K562 (cell line): ENCODE results near the gene CDRT4. TPM values are rescaled to one million over a fixed set of nuclear protein-coding genes. Genes with fewer than 3 reads are reported as not detected.

Source experiments
- CHCHD3 ChIP-seq: fragments of 250-450 bp; sonication (Bioruptor Pico); IDR thresholded peaks from 2 replicates; pipeline ENCODE4 v2.1.2; 2022; ENCODE audit warnings: mild to moderate bottlenecking
- ILK ChIP-seq: fragments of 450-650 bp; IDR thresholded peaks from 2 replicates; pipeline ENCODE4 v1.6.1; 2016; ENCODE audit warnings: missing genetic modification characterization, low read depth, mild to moderate bottlenecking, missing compliant biosample characterization, moderate library complexity, borderline replicate concordance
- PATZ1 ChIP-seq: fragments of 250-450 bp; sonication (Bioruptor Pico); IDR thresholded peaks from 2 replicates; pipeline ENCODE4 v1.5.0; 2020; ENCODE audit warnings: mild to moderate bottlenecking, borderline replicate concordance
- SPI1 ChIP-seq: IDR thresholded peaks from 2 replicates; pipeline ENCODE4 v1.6.1; 2011; ENCODE audit warnings: low read depth, low read length, control low read depth, borderline replicate concordance
- VEZF1 ChIP-seq: fragments of 200-800 bp; sonication (Bioruptor generic); IDR thresholded peaks from 2 replicates; pipeline ENCODE4 v1.6.1; 2017; ENCODE audit warnings: missing genetic modification characterization, missing compliant biosample characterization
- ZBTB1 ChIP-seq: sonication (generic); formaldehyde crosslinking; IDR thresholded peaks from 2 replicates; pipeline ENCODE4 v1.8.1; 2023; ENCODE audit warnings: missing genetic modification reagents, low read depth, mild to moderate bottlenecking, borderline replicate concordance
- ZFP30 ChIP-seq: fragments of 250-450 bp; sonication (Bioruptor Pico); IDR thresholded peaks from 2 replicates; pipeline ENCODE4 v1.8.0; 2022; ENCODE audit warnings: moderate library complexity, mild to moderate bottlenecking, inconsistent platforms, borderline replicate concordance
- ZFP36 ChIP-seq: fragments of 150-350 bp; IDR thresholded peaks from 2 replicates; pipeline ENCODE4 v1.6.1; 2018; ENCODE audit warnings: low read length, low read depth; ENCODE audit not compliant: partially characterized antibody
- polyA plus RNA-seq, 8 experiments: library from polyadenylated mRNA; depleted of rRNA in 4 of 8; stranded (reverse) in 5 of 8; unstranded in 3 of 8; fragments of >200 nt; fragmentation: Nextera tagmentation in 2 of 8; fragmentation: Illumina TruSeq in 1 of 8; extraction: Ambion mirVana in 2 of 8; extraction: Trizol in 1 of 8; gene quantifications; 2 replicates each; pipeline versions ENCODE4 v1.2.1 to v1.2.3, GENCODE V29; 2011 to 2014; ENCODE audit warnings: inconsistent platforms in 1 of 8, missing spikeins in 1 of 8
- total RNA-seq, 7 experiments: library from RNA; depleted of rRNA in 6 of 7; stranded (reverse); fragments of >200 nt in 6 of 7; fragmentation: Illumina TruSeq in 2 of 7; extraction: Trizol in 2 of 7; gene quantifications; 2 replicates each; pipeline versions ENCODE4 v1.2.1 to v1.2.3, GENCODE V29; 2011 to 2021; ENCODE audit warnings: low replicate concordance in 1 of 7
- TF ChIP-seq, protein P1 (sequence below): conservative IDR thresholded peaks from 2 replicates; pipeline ENCODE4 v1.6.1; 2011; ENCODE audit warnings: low read depth, mild to moderate bottlenecking, low read length; ENCODE audit not compliant: control insufficient read depth
- TF ChIP-seq, protein P2 (sequence below): fragments of 200-800 bp; sonication (Bioruptor generic); IDR thresholded peaks from 2 replicates; pipeline ENCODE4 v1.6.1; 2017; ENCODE audit warnings: missing genetic modification characterization, missing compliant biosample characterization

CDRT4 gene
- total and polyA plus RNA-seq, 9 of the 15 experiments (the other 6 are each of a cell fraction or from before 2014, with no cell fraction given) = 1.7 to 6.4 (median 3.5) TPM

DNA sequence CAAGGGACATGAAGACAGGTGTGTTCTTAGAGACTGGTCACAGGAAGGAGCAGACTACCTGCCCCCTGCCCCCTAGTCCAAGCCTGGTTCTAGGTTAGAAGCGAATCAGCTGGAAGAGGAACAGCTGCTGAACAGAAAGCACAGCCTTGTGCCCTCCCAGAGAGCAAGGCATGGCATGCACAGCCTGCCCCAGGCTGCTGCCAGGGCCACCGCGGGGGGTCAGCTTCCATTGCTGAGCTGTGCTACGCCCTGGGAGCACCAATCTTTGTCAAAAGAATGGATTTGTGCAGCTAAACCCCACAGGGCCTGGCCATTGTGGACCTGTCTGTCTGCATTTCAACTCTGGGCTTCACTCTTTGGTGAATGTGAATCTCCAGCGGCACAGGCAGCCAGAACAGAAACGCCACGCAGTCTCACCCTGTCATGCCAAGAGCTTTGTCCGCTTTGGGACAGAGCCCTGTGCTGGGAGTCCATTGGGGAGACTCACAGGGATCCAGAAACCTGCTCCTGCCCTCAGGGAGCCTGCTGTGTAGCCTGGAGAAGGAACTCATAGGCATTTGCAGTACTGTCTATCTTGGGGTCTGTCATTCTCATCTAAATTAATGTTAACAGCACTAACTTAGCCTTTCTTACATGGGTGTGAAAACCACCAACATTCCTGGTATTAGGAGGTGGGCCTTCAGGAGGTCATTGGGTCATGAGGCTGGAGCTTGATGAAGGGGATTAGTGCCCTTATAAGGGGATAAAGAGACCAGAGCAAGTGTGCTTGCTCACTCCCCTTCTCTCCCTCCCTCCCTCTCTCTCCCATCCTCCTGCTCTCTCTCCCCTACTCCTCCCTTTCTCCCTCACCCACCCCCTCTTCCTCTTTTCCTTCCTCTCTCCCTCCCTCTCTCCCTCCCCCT is 25.6 kb upstream of the CDRT4 start (continued):
- TF ChIP-seq, protein P1, sequence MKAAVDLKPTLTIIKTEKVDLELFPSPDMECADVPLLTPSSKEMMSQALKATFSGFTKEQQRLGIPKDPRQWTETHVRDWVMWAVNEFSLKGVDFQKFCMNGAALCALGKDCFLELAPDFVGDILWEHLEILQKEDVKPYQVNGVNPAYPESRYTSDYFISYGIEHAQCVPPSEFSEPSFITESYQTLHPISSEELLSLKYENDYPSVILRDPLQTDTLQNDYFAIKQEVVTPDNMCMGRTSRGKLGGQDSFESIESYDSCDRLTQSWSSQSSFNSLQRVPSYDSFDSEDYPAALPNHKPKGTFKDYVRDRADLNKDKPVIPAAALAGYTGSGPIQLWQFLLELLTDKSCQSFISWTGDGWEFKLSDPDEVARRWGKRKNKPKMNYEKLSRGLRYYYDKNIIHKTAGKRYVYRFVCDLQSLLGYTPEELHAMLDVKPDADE = no peak
- TF ChIP-seq VEZF1 (CRISPR knock-in tag) (peak; percentile 55), PATZ1 (CRISPR knock-in tag) (no peak), CHCHD3 (CRISPR knock-in tag) (no peak), ZFP30 (no peak), ZBTB1 (CRISPR knock-in tag) (no peak), ILK (tag) (no peak), ZFP36 (no peak), SPI1 (peak; percentile 62; the same call in 1 of the 2 replicates)
- TF ChIP-seq, protein P2, sequence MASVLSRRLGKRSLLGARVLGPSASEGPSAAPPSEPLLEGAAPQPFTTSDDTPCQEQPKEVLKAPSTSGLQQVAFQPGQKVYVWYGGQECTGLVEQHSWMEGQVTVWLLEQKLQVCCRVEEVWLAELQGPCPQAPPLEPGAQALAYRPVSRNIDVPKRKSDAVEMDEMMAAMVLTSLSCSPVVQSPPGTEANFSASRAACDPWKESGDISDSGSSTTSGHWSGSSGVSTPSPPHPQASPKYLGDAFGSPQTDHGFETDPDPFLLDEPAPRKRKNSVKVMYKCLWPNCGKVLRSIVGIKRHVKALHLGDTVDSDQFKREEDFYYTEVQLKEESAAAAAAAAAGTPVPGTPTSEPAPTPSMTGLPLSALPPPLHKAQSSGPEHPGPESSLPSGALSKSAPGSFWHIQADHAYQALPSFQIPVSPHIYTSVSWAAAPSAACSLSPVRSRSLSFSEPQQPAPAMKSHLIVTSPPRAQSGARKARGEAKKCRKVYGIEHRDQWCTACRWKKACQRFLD (CRISPR knock-in tag) = peak; percentile 27; the same call in 1 of the 2 replicates
